ENCODE data around the gene SPINT1.
A peak's percentile ranks its signal among the peaks of the same experiment; 100 is the strongest.

Gene SPINT1

GRCh38 chr15:40878785-40879184 is 34.9 kb downstream of the SPINT1 start:
- DNase-seq (ENCODE audit: low read depth) = no peak
- H3K4me3 ChIP-seq (ENCODE audit: low read depth, low read length) = no peak overlapping the region
- no peak for TF ChIP-seq CTCF (IDR thresholded peaks at IDR 0.05; ENCODE audit: low read depth, low read length, missing control alignments)

GRCh38 chr15:40879609-40880008 is 35.8 kb downstream of the SPINT1 start:
- no peak overlapping the region for H3K4me3 ChIP-seq (ENCODE audit: low read depth, low read length)
- no peak for DNase-seq (ENCODE audit: low read depth)
- no peak for TF ChIP-seq CTCF (IDR thresholded peaks at IDR 0.05; ENCODE audit: low read depth, low read length, missing control alignments)

- H3K4me3 ChIP-seq (ENCODE audit: low read depth, low read length) = no peak overlapping the region
- no peak for DNase-seq (ENCODE audit: low read depth)
- TF ChIP-seq CTCF (IDR thresholded peaks at IDR 0.05; ENCODE audit: low read depth, low read length, missing control alignments) = no peak
Observed at GRCh38 chr15:40881351-40881750, 37.5 kb downstream of the SPINT1 start.

- TF ChIP-seq CTCF (IDR thresholded peaks at IDR 0.05; ENCODE audit: low read depth, low read length, missing control alignments) = no peak
- no peak overlapping the region for H3K4me3 ChIP-seq (ENCODE audit: low read depth, low read length)
- no peak for DNase-seq (ENCODE audit: low read depth)
Observed at GRCh38 chr15:40886586-40886985, 42.7 kb downstream of the SPINT1 start.

- no peak for TF ChIP-seq CTCF (IDR thresholded peaks at IDR 0.05; ENCODE audit: low read depth, low read length, missing control alignments)
- H3K4me3 ChIP-seq (ENCODE audit: low read depth, low read length) = no peak overlapping the region
- no peak for DNase-seq (ENCODE audit: low read depth)
Observed at GRCh38 chr15:40889112-40889511, 45.3 kb downstream of the SPINT1 start.

GRCh38 chr15:40891138-40891537 is 47.3 kb downstream of the SPINT1 start:
- TF ChIP-seq CTCF (IDR thresholded peaks at IDR 0.05; ENCODE audit: low read depth, low read length, missing control alignments) = no peak
- DNase-seq (ENCODE audit: low read depth) = no peak
- H3K4me3 ChIP-seq (ENCODE audit: low read depth, low read length) = no peak overlapping the region

- TF ChIP-seq CTCF (IDR thresholded peaks at IDR 0.05; ENCODE audit: low read depth, low read length, missing control alignments) = peak; percentile 77
- no peak overlapping the region for H3K4me3 ChIP-seq (ENCODE audit: low read depth, low read length)
- no peak for DNase-seq (ENCODE audit: low read depth)
Observed at GRCh38 chr15:40891810-40892446, 48.1 kb downstream of the SPINT1 start.

Measured in GM12864 (cell line).